Activated CD4-positive, alpha-beta memory T cell treated with anti-CD3 and anti-CD28 coated beads for 36 hours (primary cell): ENCODE data around the gene TICRR. TPM values are rescaled to one million over a fixed set of nuclear protein-coding genes. Genes with fewer than 3 reads are reported as not detected.

Source experiments
- CTCF ChIA-PET: fragments of 350-600 bp; sonication (Branson Sonifier 250); formaldehyde crosslinking; loops from one replicate; lab custom pipeline; 2021; ENCODE audit warnings: antibody characterized with exemption, inconsistent platforms; lab: Charles Lee
- POLR2A ChIA-PET: fragments of 350-600 bp; sonication (Branson Sonifier 250); formaldehyde crosslinking; loops from one replicate; lab custom pipeline; 2021; ENCODE audit warnings: antibody characterized with exemption; lab: Charles Lee
- DNase-seq: peaks from one replicate; pipeline ENCODE4 v3.0.0-alpha.2; 2020
- H3K27ac Mint-ChIP-seq: one replicate; pipeline ENCODE4 v1.8.0; 2021; ENCODE audit warnings: mixed read lengths
- H3K27me3 Mint-ChIP-seq: one replicate; pipeline ENCODE4 v1.8.0; 2021; ENCODE audit warnings: mixed read lengths
- H3K36me3 Mint-ChIP-seq: one replicate; pipeline ENCODE4 v1.8.0; 2021; ENCODE audit warnings: mixed read lengths
- H3K4me1 Mint-ChIP-seq: one replicate; pipeline ENCODE4 v1.8.0; 2021; ENCODE audit warnings: low read depth, mixed read lengths
- H3K4me3 Mint-ChIP-seq: one replicate; pipeline ENCODE4 v1.8.0; 2021; ENCODE audit warnings: mild to moderate bottlenecking, mixed read lengths
- H3K9me3 Mint-ChIP-seq: one replicate; pipeline ENCODE4 v1.8.0; 2021; ENCODE audit warnings: mixed read lengths
- intact Hi-C: fragments of 100-400 bp; cut with micrococcal nuclease; formaldehyde crosslinking; loops from one replicate; pipeline ENCODE4 v1.15.1; 2023
- total RNA-seq, 2 experiments: library from RNA; stranded (reverse); gene quantifications; one replicate each; pipeline ENCODE4 v1.2.3, GENCODE V29; 2021

TICRR gene
- total RNA-seq, 2 experiments from 2014 or later, result 16.8 to 18.0 TPM

- intact Hi-C loops, result no loop called here
- H3K4me3 Mint-ChIP-seq, result no peak overlapping the region
- peaks cover 74% of the 10 kb centered on the region for H3K36me3 Mint-ChIP-seq
- H3K4me1 Mint-ChIP-seq, result no peaks in the 10 kb centered on the region
- peaks cover 28% of the 10 kb centered on the region for H3K9me3 Mint-ChIP-seq
- ChIA-PET CTCF (no interaction called here), POLR2A (no interaction called here)
- H3K27me3 Mint-ChIP-seq, result no peaks in the 10 kb centered on the region
- H3K27ac Mint-ChIP-seq, result no peak overlapping the region
- DNase-seq, result no peak
These were observed 39.9 kb downstream of the TICRR start for GRCh38 chr15:89615135-89615534.

- H3K27me3 Mint-ChIP-seq, result no peaks in the 10 kb centered on the region
- H3K4me3 Mint-ChIP-seq, result no peak overlapping the region
- DNase-seq, result no peak
- no peaks in the 10 kb centered on the region for H3K4me1 Mint-ChIP-seq
- H3K36me3 Mint-ChIP-seq, result peaks cover 68% of the 10 kb centered on the region
- ChIA-PET POLR2A (no interaction called here), CTCF (no interaction called here)
- H3K27ac Mint-ChIP-seq, result no peak overlapping the region
- H3K9me3 Mint-ChIP-seq, result peaks cover 24% of the 10 kb centered on the region
- intact Hi-C loops, result no loop called here
These were observed 41.0 kb downstream of the TICRR start for GRCh38 chr15:89616228-89616627.

GRCh38 chr15:89621547-89621946 lies 46.3 kb downstream of the TICRR start:
- no peak overlapping the region for H3K4me3 Mint-ChIP-seq
- no peaks in the 10 kb centered on the region for H3K9me3 Mint-ChIP-seq
- intact Hi-C loops, result no loop called here
- peaks cover 65% of the 10 kb centered on the region for H3K36me3 Mint-ChIP-seq
- H3K27ac Mint-ChIP-seq, result no peak overlapping the region
- ChIA-PET CTCF (interaction anchor here (0.8 kb wide), 1 partner anchor 414 kb away, joined by 3 read pairs; no protein-coding TSS in a partner anchor), POLR2A (no interaction called here)
- no peaks in the 10 kb centered on the region for H3K27me3 Mint-ChIP-seq
- DNase-seq, result no peak
- no peaks in the 10 kb centered on the region for H3K4me1 Mint-ChIP-seq

GRCh38 chr15:89623165-89623564 lies 47.9 kb downstream of the TICRR start:
- H3K27ac Mint-ChIP-seq, result no peak overlapping the region
- POLR2A ChIA-PET, result no interaction called here

GRCh38 chr15:89625716-89626115 lies 50.4 kb downstream of the TICRR start:
- no peaks in the 10 kb centered on the region for H3K27me3 Mint-ChIP-seq
- CTCF ChIA-PET, result no interaction called here
- H3K4me1 Mint-ChIP-seq, result no peaks in the 10 kb centered on the region
- H3K36me3 Mint-ChIP-seq, result peaks cover 60% of the 10 kb centered on the region
- H3K9me3 Mint-ChIP-seq, result no peaks in the 10 kb centered on the region
- DNase-seq, result no peak
- H3K27ac Mint-ChIP-seq, result no peak overlapping the region
- POLR2A ChIA-PET, result no interaction called here
- intact Hi-C loops, result no loop called here
- H3K4me3 Mint-ChIP-seq, result no peak overlapping the region

More at GRCh38 chr15:89623165-89623564, 47.9 kb downstream of the TICRR start:
- H3K4me3 Mint-ChIP-seq, result no peak overlapping the region
- CTCF ChIA-PET, result interaction anchor here (0.6 kb wide), 1 partner anchor 54 kb away, joined by 3 read pairs; no protein-coding TSS in a partner anchor
- H3K36me3 Mint-ChIP-seq, result peaks cover 62% of the 10 kb centered on the region
- DNase-seq, result no peak
- H3K27me3 Mint-ChIP-seq, result no peaks in the 10 kb centered on the region
- H3K4me1 Mint-ChIP-seq, result no peaks in the 10 kb centered on the region
- intact Hi-C loops, result no loop called here
- no peaks in the 10 kb centered on the region for H3K9me3 Mint-ChIP-seq

- ChIA-PET CTCF (no interaction called here), POLR2A (no interaction called here)
- Mint-ChIP-seq H3K9me3 (no peaks in the 10 kb centered on the region), H3K4me1 (no peaks in the 10 kb centered on the region), H3K27ac (no peak overlapping the region), H3K4me3 (no peak overlapping the region), H3K36me3 (peaks cover 51% of the 10 kb centered on the region), H3K27me3 (no peaks in the 10 kb centered on the region)
- intact Hi-C loops, result no loop called here
- DNase-seq, result no peak
These were observed 52.1 kb downstream of the TICRR start for GRCh38 chr15:89627256-89627970.

GRCh38 chr15:89628301-89628700 lies 53.0 kb downstream of the TICRR start:
- Mint-ChIP-seq H3K4me3 (no peak overlapping the region), H3K9me3 (no peaks in the 10 kb centered on the region), H3K27me3 (no peaks in the 10 kb centered on the region), H3K4me1 (no peaks in the 10 kb centered on the region), H3K27ac (no peak overlapping the region), H3K36me3 (peaks cover 43% of the 10 kb centered on the region)
- DNase-seq, result no peak
- ChIA-PET POLR2A (no interaction called here), CTCF (no interaction called here)
- intact Hi-C loops, result no loop called here

- Mint-ChIP-seq H3K27ac (no peak overlapping the region), H3K27me3 (no peaks in the 10 kb centered on the region), H3K4me1 (no peaks in the 10 kb centered on the region), H3K36me3 (peaks cover 36% of the 10 kb centered on the region), H3K9me3 (no peaks in the 10 kb centered on the region), H3K4me3 (no peak overlapping the region)
- ChIA-PET POLR2A (no interaction called here), CTCF (no interaction called here)
- DNase-seq, result no peak
- intact Hi-C loops, result no loop called here
These were observed 53.8 kb downstream of the TICRR start for GRCh38 chr15:89628806-89629715.

- H3K9me3 Mint-ChIP-seq, result no peaks in the 10 kb centered on the region
- H3K27me3 Mint-ChIP-seq, result no peaks in the 10 kb centered on the region
- peaks cover 28% of the 10 kb centered on the region for H3K36me3 Mint-ChIP-seq
- ChIA-PET CTCF (no interaction called here), POLR2A (no interaction called here)
- H3K4me3 Mint-ChIP-seq, result no peak overlapping the region
- intact Hi-C loops, result no loop called here
- H3K27ac Mint-ChIP-seq, result no peak overlapping the region
- DNase-seq, result no peak
- H3K4me1 Mint-ChIP-seq, result no peaks in the 10 kb centered on the region
These were observed 54.6 kb downstream of the TICRR start for GRCh38 chr15:89629829-89630228.

GRCh38 chr15:89630260-89630659 lies 55.0 kb downstream of the TICRR start:
- intact Hi-C loops, result no loop called here
- ChIA-PET POLR2A (no interaction called here), CTCF (no interaction called here)
- Mint-ChIP-seq H3K27me3 (no peaks in the 10 kb centered on the region), H3K9me3 (no peaks in the 10 kb centered on the region), H3K4me3 (no peak overlapping the region), H3K36me3 (peaks cover 28% of the 10 kb centered on the region), H3K4me1 (no peaks in the 10 kb centered on the region), H3K27ac (no peak overlapping the region)
- no peak for DNase-seq

- Mint-ChIP-seq H3K4me1 (no peaks in the 10 kb centered on the region), H3K4me3 (no peak overlapping the region), H3K9me3 (no peaks in the 10 kb centered on the region), H3K27me3 (no peaks in the 10 kb centered on the region), H3K27ac (no peak overlapping the region), H3K36me3 (peaks cover 19% of the 10 kb centered on the region)
- DNase-seq, result no peak
- CTCF ChIA-PET, result no interaction called here
- POLR2A ChIA-PET, result no interaction called here
- intact Hi-C loops, result no loop called here
These were observed 56.0 kb downstream of the TICRR start for GRCh38 chr15:89630974-89631901.

- H3K4me1 Mint-ChIP-seq, result no peaks in the 10 kb centered on the region
- no peak overlapping the region for H3K27ac Mint-ChIP-seq
- ChIA-PET POLR2A (no interaction called here), CTCF (no interaction called here)
- no peaks in the 10 kb centered on the region for H3K9me3 Mint-ChIP-seq
- no peak overlapping the region for H3K4me3 Mint-ChIP-seq
- intact Hi-C loops, result no loop called here
- DNase-seq, result no peak
- peaks cover 14% of the 10 kb centered on the region for H3K36me3 Mint-ChIP-seq
- no peaks in the 10 kb centered on the region for H3K27me3 Mint-ChIP-seq
These were observed 56.6 kb downstream of the TICRR start for GRCh38 chr15:89631902-89632264.
